Measurements from ENCODE around the gene TPO.
"Not testable (repeated sequence)": the region's sequence is repeated elsewhere in the genome, so short reads cannot be mapped to it uniquely, and the experiment has no call there.

TPO gene

DNA sequence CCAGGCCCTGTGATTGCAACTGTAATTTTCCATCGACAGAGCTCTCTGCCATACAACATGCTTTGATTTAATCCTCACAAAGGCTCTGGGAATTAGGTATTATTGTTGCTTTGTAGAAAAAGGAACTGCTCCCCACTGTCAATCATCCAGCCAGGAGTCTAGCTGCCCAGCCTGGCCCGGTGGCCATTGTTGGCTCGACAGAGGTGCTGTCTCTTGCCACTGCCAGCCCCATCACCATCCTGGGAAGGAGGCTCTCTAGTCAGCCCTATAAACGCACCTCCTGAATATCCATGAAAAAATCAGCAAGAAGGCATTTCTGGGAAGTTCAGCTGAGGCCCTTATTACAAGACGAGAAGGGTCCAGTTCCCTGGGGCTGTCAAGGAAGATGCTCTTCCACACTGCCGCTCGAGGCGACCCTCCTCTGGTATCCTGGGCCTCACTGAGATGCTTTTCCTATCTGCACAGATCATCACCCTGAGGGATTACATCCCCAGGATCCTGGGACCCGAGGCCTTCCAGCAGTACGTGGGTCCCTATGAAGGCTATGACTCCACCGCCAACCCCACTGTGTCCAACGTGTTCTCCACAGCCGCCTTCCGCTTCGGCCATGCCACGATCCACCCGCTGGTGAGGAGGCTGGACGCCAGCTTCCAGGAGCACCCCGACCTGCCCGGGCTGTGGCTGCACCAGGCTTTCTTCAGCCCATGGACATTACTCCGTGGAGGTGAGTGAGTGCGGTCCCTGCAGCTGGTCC lies 71.0 kb downstream of the TPO start:
- DNase-seq (ENCODE audit: low read depth) = no peak

DNA sequence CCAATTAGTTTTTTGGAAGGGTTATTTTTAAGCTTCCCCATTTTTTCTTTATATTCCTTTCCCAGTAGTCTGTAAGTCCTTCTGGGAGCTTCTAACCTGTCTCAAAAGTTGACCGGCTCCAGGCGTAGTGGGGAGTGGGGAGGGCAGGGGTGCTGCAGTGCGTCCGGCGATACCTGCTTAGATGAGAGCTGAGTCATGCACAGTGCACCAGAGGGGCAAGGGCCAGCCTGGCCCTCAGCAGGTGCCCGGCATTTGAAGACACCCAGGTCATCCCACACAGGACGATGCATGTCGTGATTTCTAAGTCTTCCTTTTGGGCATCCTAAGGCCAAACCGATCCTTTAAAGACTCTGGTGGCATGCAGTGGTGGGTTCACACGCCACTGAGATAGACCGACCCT lies 73.4 kb downstream of the TPO start:
- no peak for DNase-seq (ENCODE audit: low read depth)

DNA sequence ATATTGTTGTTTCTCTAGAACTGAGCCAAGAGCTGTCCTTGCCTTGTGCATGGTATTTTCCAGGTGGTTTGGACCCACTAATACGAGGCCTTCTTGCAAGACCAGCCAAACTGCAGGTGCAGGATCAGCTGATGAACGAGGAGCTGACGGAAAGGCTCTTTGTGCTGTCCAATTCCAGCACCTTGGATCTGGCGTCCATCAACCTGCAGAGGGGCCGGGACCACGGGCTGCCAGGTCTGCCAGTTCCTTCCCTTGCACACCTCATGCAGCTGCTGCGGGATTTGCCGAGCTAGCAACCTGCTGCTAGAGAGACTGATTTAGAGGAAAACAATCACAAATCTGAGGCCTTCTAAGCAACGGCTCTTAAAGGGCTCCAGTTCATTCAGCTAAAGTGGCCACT lies 74.5 kb downstream of the TPO start:
- DNase-seq (ENCODE audit: low read depth) = no peak

DNA sequence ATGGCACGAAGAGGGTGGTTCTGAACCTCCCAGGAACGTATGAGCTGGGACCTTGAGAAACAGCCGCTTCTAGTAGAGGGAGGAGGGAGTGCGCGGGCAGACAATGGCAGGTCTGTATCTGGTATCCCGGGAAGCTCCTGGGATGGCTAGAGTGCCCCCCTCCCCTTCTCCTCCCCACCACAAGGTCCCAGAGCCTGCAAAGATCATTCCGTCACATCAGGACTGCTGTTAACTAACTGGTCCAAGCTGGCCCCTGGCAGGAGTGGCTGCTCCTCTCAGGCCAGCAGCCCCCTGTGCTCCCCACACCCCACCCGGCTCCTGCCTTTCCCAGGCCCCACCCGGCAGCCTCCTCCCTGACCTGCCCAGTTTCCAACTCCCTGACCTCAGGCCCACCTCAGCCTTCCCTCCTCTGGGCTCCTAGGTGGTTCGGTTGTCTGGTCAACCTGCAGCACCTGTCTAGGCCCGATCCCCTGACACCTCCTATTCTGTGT lies 75.0 kb downstream of the TPO start:
- no peak for DNase-seq (ENCODE audit: low read depth)

GRCh38 chr2:1488851-1489250 lies 75.6 kb downstream of the TPO start:
- DNase-seq (ENCODE audit: low read depth) = no peak

DNA sequence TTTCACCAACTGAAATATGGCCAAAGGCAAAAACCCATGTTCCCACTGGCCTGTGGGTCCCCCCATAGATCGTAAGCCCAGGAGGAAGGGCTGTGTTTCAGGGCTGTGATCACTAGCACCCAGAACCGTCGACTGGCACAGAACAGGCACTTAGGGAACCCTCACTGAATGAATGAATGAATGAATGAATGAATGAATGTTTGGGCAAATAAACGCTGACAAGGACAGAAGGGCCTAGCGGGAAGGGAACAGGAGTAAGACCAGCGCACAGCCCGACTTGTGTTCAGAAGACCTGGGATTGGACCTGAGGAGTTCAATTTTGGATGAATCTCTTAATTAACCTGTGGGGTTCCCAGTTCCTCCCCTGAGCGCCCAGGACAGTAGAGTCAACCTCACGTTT lies 76.2 kb downstream of the TPO start:
- no peak for DNase-seq (ENCODE audit: low read depth)

DNA sequence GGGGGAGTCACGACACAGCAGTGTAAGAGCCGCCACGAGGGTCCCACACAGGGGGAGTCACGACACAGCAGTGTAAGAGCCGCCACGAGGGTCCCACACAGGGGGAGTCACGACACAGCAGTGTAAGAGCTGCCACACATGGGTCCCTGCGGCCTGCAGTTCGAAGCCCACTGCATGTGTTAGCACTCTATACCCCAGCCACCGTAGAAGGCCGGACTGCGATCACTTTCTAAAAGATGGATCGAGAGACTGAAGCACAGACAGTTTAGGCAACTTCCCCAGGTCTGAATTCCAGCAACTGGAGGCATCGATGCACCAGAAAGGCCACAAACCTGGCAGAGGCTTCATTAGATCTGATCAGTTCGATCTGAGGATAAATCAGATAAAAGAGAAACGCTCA lies 77.1 kb downstream of the TPO start:
- not testable (repeated sequence) for DNase-seq (ENCODE audit: low read depth)

DNA sequence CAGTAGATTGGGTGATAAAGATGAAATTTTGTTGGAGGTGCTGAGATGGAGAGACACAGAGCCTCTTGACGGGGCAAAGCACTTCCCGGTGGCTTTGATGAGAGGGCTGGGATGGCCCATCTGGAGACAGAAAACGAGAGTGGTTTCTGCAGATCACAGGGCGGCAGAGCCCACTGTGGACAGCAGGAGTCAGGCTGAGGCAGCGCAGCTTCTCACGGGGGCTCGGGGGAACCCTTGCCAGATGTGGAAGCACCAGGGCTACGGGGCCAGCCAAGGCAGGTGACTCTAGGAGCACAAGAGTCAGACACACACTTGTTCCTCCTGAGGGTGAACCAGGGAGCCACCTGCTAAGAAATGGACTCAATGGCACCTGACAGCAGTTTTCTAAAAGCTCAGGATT lies 78.5 kb downstream of the TPO start:
- no peak for DNase-seq (ENCODE audit: low read depth)

GRCh38 chr2:1492231-1492630 lies 79.0 kb downstream of the TPO start:
- not testable (repeated sequence) for DNase-seq (ENCODE audit: low read depth)

- DNase-seq (ENCODE audit: low read depth) = no peak
Measured at GRCh38 chr2:1492711-1493430, 79.6 kb downstream of the TPO start.

DNA sequence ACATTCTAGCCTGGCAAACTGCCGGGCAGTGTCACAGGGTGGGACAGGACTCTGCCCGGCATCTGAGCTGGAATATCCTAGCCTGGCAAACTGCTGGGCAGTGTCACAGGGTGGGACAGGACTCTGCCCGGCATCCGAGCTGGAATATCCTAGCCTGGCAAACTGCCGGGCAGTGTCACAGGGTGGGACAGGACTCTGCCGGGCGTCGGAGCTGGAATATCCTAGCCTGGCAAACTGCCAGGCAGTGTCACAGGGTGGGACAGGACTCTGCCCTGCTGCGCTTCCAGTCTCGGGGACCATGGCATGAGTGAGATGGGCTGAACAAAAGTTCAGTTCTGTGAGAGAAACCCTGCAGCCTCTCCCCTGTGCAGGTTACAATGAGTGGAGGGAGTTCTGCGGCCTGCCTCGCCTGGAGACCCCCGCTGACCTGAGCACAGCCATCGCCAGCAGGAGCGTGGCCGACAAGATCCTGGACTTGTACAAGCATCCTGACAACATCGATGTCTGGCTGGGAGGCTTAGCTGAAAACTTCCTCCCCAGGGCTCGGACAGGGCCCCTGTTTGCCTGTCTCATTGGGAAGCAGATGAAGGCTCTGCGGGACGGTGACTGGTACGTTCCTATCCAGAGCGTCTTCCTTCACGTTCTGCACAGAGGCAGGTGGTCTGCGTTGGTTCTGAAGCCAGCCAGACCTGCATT lies 80.3 kb downstream of the TPO start:
- DNase-seq (ENCODE audit: low read depth) = no peak

GRCh38 chr2:1494257-1494656 lies 81.0 kb downstream of the TPO start:
- DNase-seq (ENCODE audit: low read depth) = no peak

DNA sequence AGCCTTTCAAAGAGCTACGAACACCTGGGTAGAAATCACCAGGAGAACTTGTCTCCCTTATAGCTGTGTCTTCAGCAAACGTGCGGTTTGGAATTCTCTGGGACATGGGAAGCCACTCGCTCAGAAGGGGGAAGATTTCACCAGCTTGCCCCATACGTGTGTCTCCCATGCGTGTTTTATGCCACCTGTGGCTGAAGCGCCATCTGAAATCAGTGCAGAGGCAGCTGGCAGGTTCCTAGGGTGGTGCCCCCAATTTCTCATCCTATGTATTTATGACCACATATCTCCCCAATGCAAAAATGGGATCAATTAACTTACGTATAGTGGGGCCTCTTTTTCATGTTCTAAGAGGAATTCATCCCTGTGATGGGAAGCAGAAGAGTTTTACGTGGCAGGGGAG lies 81.6 kb downstream of the TPO start:
- no peak for DNase-seq (ENCODE audit: low read depth)

- DNase-seq (ENCODE audit: low read depth) = no peak
Measured at GRCh38 chr2:1495676-1496358, 82.6 kb downstream of the TPO start.

- DNase-seq (ENCODE audit: low read depth) = no peak
Measured at GRCh38 chr2:1496359-1496821, 83.1 kb downstream of the TPO start.

DNA sequence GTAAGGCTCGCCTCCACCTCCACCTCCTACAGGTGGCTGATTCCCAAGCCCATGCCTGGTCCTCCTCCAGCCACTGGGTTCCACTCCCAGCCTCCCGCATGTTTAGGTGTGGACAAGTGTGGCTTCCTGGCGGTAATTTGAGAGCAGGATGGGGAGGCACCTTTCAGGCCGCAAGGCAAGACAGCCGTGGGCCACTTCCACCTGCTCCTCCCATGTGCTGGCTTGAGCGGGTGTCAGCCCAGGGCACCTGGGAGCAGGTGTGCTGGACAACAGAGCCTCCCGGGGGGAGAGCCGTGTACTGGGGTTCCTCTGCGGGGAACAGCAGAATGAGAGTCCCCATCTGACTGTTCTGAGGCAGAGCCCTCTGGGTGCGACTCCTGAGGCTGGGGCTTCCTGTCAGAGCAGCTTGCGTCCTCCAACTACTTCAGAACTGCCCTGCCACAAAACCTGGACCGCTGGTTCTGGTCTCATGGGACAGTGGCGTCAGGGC lies 83.9 kb downstream of the TPO start:
- DNase-seq (ENCODE audit: low read depth) = no peak

- DNase-seq (ENCODE audit: low read depth) = no peak
Measured at GRCh38 chr2:1498176-1498575, 84.9 kb downstream of the TPO start.

DNA sequence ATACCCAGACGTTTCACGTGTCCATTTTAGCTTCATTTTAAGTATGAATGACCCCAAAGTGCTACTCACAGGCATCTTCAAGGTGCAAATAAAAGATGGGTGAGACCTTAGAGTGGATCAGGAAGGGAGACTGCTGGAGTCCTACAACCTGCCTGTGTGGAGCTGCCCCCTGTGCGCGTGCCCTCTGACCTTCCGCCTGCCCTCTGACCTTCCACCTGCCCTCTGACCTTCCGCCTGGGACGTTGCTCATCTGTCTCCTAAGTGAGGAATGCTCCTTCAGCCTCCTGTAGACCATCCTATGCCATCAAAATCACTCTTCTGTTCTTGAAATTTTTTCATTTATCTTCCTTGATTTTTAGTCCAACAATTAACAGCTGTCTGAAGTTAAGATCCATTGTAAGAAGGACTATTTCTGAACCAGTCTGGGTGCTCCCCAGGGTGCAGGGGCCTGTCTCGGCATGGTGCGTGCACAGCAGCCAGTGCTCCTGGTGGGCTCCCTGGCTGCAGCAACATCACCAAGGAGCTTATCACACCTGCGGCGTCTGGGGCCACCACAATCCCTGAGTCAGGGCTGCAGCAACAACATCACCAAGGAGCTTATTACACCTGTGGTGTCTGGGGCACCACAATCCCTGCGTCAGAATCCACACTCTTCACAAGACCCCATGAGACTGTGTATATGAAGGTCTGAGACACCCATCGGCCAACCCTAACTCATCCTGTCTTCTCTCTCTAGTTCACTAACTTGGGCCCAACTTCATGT lies 86.0 kb downstream of the TPO start:
- no peak for DNase-seq (ENCODE audit: low read depth)

GRCh38 chr2:1501038-1501851 lies 88.0 kb downstream of the TPO start:
- no peak for DNase-seq (ENCODE audit: low read depth)

DNA sequence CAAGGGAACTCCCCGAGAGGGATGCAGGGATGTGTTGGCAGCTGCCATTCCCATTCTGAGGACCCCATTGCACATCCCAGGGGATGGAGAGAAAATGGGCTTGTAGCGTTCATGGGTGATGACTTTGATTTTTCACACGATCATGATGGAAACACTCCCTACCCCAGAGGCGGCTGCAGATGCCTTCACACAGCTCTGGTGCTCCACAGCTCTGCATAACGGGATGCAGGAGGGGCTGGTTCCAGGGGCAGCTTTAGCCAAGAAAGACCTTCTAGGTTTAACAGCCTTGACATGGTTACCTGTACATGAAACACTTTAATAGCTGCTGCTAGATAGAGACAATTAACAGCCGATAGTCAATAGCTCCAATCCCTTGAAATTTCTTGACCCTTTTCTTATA lies 88.7 kb downstream of the TPO start:
- DNase-seq (ENCODE audit: low read depth) = no peak

Measured in T-helper 22 cell (primary cell).